Fibroblast of lung (primary cell): ENCODE measurements around the gene CTNNBIP1. TPM values are rescaled to one million over a fixed set of nuclear protein-coding genes. Genes with fewer than 3 reads are reported as not detected.

Experiments used
- DNase-seq, 2 donors: peaks; one replicate each; pipeline versions ENCODE4 v3.0.0 to v3.0.0-alpha.2; 2010; ENCODE audit warnings: low read depth in 2 of 2
- H2AFZ ChIP-seq: 2 replicates; pipeline ENCODE4 v1.5.1; 2012; ENCODE audit warnings: low read length, control low read depth, inconsistent platforms
- H3K27ac ChIP-seq: 2 replicates; pipeline ENCODE4 v1.5.1; 2011; ENCODE audit warnings: low read length, control low read depth; ENCODE audit not compliant: insufficient read depth
- H3K27me3 ChIP-seq: 2 replicates; pipeline ENCODE4 v1.5.1; 2011; ENCODE audit warnings: mild to moderate bottlenecking, low read length; ENCODE audit not compliant: control insufficient read depth, insufficient read depth
- H3K36me3 ChIP-seq: 2 replicates; pipeline ENCODE4 v1.5.1; 2011; ENCODE audit warnings: low read length; ENCODE audit not compliant: control insufficient read depth, insufficient read depth
- H3K4me1 ChIP-seq: 2 replicates; pipeline ENCODE4 v1.5.1; 2011; ENCODE audit warnings: low read length; ENCODE audit not compliant: control insufficient read depth, insufficient read depth; ENCODE audit errors: extremely low read depth
- H3K4me2 ChIP-seq: 2 replicates; pipeline ENCODE4 v1.5.1; 2011; ENCODE audit warnings: low read length, control low read depth; ENCODE audit not compliant: insufficient read depth; ENCODE audit errors: extremely low read depth
- H3K4me3 ChIP-seq, 4 experiments: fragments of 200-600 bp in 1 of 4; sonication (generic) in 1 of 4; replicated peaks in 1 of 4; 2 replicates each; pipeline ENCODE4 v1.5.1; 2011 to 2016; ENCODE audit warnings: low read length in 4 of 4, low read depth in 3 of 4, mild to moderate bottlenecking in 3 of 4, control low read depth in 2 of 4, inconsistent platforms in 1 of 4, mixed read lengths in 1 of 4; ENCODE audit not compliant: insufficient read depth in 1 of 4; ENCODE audit errors: control extremely low read depth in 1 of 4
- H3K79me2 ChIP-seq: 2 replicates; pipeline ENCODE4 v1.5.1; 2012; ENCODE audit warnings: mild to moderate bottlenecking, low read length, inconsistent platforms; ENCODE audit not compliant: control insufficient read depth, insufficient read depth
- H3K9ac ChIP-seq: 2 replicates; pipeline ENCODE4 v1.5.1; 2011; ENCODE audit warnings: mild to moderate bottlenecking, low read length, control low read depth; ENCODE audit not compliant: insufficient read depth
- H3K9me3 ChIP-seq: 2 replicates; pipeline ENCODE4 v1.5.1; 2012; ENCODE audit warnings: low read depth, low read length; ENCODE audit not compliant: control insufficient read depth, insufficient read depth
- H4K20me1 ChIP-seq: 2 replicates; pipeline ENCODE4 v1.5.1; 2011; ENCODE audit warnings: low read length; ENCODE audit not compliant: control insufficient read depth, insufficient read depth; ENCODE audit errors: extremely low read depth
- EZH2 ChIP-seq: IDR thresholded peaks from 2 replicates; pipeline ENCODE4 v1.5.1; 2012; ENCODE audit warnings: low read length, control low read depth, mild to moderate bottlenecking; ENCODE audit errors: missing control alignments
- polyA minus RNA-seq: library from RNA; depleted of rRNA, polyadenylated mRNA; stranded (reverse); fragments of >200 nt; gene quantifications from 2 replicates; pipeline ENCODE4 v1.2.3, GENCODE V29; 2011; ENCODE audit warnings: low replicate concordance
- polyA plus RNA-seq, 2 donors: library from polyadenylated mRNA; depleted of rRNA in 1 of 2; stranded (reverse) in 1 of 2; unstranded in 1 of 2; fragments of >200 nt; gene quantifications; 2 replicates each; pipeline ENCODE4 v1.2.1, GENCODE V29; 2011 to 2012; ENCODE audit warnings: missing spikeins in 1 of 2
- total RNA-seq: library from RNA; depleted of rRNA; stranded (reverse); fragments of >200 nt; gene quantifications from 2 replicates; pipeline ENCODE4 v1.2.1, GENCODE V29; 2014
- TF ChIP-seq, protein P1 (sequence below), 2 donors: IDR thresholded peaks in 1 of 2; conservative IDR thresholded peaks in 1 of 2; 1 replicate in 1 of 2; 2 replicates in 1 of 2; pipeline ENCODE4 v1.5.1; 2011 to 2012; ENCODE audit warnings: low read length in 2 of 2, control low read depth in 1 of 2, inconsistent platforms in 1 of 2, low read depth in 1 of 2, mild to moderate bottlenecking in 1 of 2

CTNNBIP1 gene, protein sequence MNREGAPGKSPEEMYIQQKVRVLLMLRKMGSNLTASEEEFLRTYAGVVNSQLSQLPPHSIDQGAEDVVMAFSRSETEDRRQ
- total RNA-seq (16.4 and 16.5 TPM in 2 replicates), polyA plus RNA-seq (19.0 and 27.6 TPM in 2 replicates), polyA minus RNA-seq (16.9 and 17.1 TPM in 2 replicates)
- polyA plus RNA-seq (2012): 15.2 and 25.5 TPM in 2 replicates

DNA sequence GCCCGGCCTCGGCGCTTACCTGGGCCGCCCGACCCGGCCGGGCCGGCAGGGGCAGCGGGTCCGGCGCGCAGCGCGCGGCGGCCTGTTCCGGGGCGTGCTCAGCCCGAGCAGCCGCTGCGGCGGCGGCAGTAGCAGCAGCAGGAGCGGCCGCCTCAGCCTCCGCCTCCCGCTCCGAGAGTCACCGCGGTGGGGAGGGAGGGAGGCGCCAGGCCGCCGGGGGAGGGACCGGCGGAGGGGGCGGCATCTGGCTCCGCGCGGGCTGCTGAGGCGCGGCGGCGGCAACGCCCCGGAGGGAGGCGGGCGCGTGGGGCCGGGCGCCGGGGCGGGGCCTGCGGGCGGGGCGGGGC, at the start of gene CTNNBIP1:
Gene CTNNBIP1 (minus strand): TSS at position 194 of the 347 bp plus-strand sequence. CDS start 38,205 bp downstream, outside the sequence.
- Histone ChIP-seq H2AFZ (peak within 1 kb of the TSS; percentile 94), H3K4me2 (peak within 1 kb of the TSS; percentile 98), H3K27me3 (no peaks in the 10 kb centered on the region), H3K9ac (peak within 1 kb of the TSS; percentile 80), H3K9me3 (no peaks in the 10 kb centered on the region), H3K79me2 (no peaks in the 10 kb centered on the region), H3K27ac (peak within 1 kb of the TSS; percentile 62), H4K20me1 (no peaks in the 10 kb centered on the region), H3K36me3 (no peaks in the 10 kb centered on the region), H3K4me1 (peaks cover 4% of the 10 kb centered on the region), H3K4me3 (peak within 1 kb of the TSS; percentile 77 to 85 (median 78))
- DNase-seq: no peak
- TF ChIP-seq, protein P1, sequence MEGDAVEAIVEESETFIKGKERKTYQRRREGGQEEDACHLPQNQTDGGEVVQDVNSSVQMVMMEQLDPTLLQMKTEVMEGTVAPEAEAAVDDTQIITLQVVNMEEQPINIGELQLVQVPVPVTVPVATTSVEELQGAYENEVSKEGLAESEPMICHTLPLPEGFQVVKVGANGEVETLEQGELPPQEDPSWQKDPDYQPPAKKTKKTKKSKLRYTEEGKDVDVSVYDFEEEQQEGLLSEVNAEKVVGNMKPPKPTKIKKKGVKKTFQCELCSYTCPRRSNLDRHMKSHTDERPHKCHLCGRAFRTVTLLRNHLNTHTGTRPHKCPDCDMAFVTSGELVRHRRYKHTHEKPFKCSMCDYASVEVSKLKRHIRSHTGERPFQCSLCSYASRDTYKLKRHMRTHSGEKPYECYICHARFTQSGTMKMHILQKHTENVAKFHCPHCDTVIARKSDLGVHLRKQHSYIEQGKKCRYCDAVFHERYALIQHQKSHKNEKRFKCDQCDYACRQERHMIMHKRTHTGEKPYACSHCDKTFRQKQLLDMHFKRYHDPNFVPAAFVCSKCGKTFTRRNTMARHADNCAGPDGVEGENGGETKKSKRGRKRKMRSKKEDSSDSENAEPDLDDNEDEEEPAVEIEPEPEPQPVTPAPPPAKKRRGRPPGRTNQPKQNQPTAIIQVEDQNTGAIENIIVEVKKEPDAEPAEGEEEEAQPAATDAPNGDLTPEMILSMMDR (conservative IDR thresholded peaks at IDR 0.05 in 1 of 2, IDR thresholded peaks at IDR 0.05 in 1 of 2; ENCODE audit: low read depth in 1 of 2, low read length in 2 of 2): no peak
- no peak for TF ChIP-seq EZH2

DNA sequence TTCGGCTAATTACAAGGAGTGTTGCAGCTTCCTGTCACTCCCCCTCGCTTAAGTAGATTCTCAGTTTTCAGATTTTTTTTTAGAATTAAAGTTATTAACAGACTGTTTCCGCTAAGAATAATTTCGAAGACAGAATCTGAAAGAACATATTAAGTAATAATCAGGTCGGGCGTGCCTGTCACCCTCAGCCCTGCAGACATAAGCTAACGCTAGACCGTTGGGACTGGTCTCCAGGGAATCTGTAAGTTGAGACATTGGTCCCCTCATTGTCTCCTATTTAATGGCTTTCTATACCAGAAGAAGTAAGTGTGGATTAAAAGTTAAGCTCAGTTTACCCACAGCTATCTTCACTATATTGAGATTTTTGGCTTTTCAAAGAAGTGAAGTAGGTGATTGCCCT, 47.7 kb upstream of the CTNNBIP1 start:
- no peak for DNase-seq
- Histone ChIP-seq H3K9me3 (no peaks in the 10 kb centered on the region), H3K36me3 (no peaks in the 10 kb centered on the region), H3K27ac (no peak overlapping the region), H3K4me2 (no peak overlapping the region), H3K4me1 (no peaks in the 10 kb centered on the region), H3K27me3 (no peaks in the 10 kb centered on the region), H3K9ac (no peak overlapping the region), H3K79me2 (no peaks in the 10 kb centered on the region), H4K20me1 (no peaks in the 10 kb centered on the region), H3K4me3 (no peak overlapping the region), H2AFZ (no peak overlapping the region)
- TF ChIP-seq, protein P1 (conservative IDR thresholded peaks at IDR 0.05 in 1 of 2, IDR thresholded peaks at IDR 0.05 in 1 of 2; ENCODE audit: low read depth in 1 of 2, low read length in 2 of 2): no peak
- no peak for TF ChIP-seq EZH2

DNA sequence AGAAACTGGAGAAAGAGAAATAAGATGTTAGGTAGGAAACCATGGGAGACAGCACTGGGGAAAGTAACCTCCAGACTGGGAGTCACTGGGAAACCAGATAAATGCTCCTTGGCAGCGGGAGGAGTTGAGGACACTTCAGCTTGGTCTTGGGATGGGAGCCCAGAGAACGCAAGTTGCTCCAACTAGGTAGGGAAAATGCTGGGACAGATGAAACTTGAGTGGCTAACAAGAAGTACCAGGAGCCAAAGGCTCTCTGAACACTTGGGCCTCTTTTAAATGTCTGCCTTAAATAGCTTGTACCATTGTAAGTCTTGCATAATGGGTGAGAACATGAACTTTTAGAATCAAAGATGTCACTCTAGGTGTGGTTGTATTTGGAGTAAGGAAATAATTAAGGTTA, 36.2 kb upstream of the CTNNBIP1 start:
- DNase-seq: no peak
- no peak overlapping the region for H3K9ac ChIP-seq
- H3K36me3 ChIP-seq: peaks cover 3% of the 10 kb centered on the region
- H4K20me1 ChIP-seq: no peaks in the 10 kb centered on the region
- peaks cover 5% of the 10 kb centered on the region for H3K79me2 ChIP-seq
- no peak overlapping the region for H2AFZ ChIP-seq
- no peak overlapping the region for H3K27ac ChIP-seq
- H3K27me3 ChIP-seq: no peaks in the 10 kb centered on the region
- TF ChIP-seq EZH2: no peak
- TF ChIP-seq, protein P1 (conservative IDR thresholded peaks at IDR 0.05 in 1 of 2, IDR thresholded peaks at IDR 0.05 in 1 of 2; ENCODE audit: low read depth in 1 of 2, low read length in 2 of 2): no peak
- no peak overlapping the region for H3K4me3 ChIP-seq
- H3K9me3 ChIP-seq: no peaks in the 10 kb centered on the region
- no peak overlapping the region for H3K4me2 ChIP-seq
- H3K4me1 ChIP-seq: no peaks in the 10 kb centered on the region
